ENCODE data around the gene CLCNKB. TPM values are rescaled to one million over a fixed set of nuclear protein-coding genes. Genes with fewer than 3 reads are reported as not detected.

The CLCNKB gene
- total RNA-seq, 1 experiment from 2014 or later: not detected

GRCh38 chr1:16067933-16068332 lies 24.4 kb downstream of the CLCNKB start:
- Histone ChIP-seq H3K4me1 (peaks cover 15% of the 10 kb centered on the region), H3K27ac (no peak overlapping the region), H3K9me3 (replicated peaks) (no peaks in the 10 kb centered on the region), H3K27me3 (peaks cover 56% of the 10 kb centered on the region), H3K4me3 (no peak overlapping the region), H3K36me3 (no peaks in the 10 kb centered on the region)
- DNase-seq: no peak

GRCh38 chr1:16068356-16069270 lies 25.0 kb downstream of the CLCNKB start:
- Histone ChIP-seq H3K9me3 (replicated peaks) (no peaks in the 10 kb centered on the region), H3K27me3 (peaks cover 52% of the 10 kb centered on the region), H3K4me3 (no peak overlapping the region), H3K4me1 (peaks cover 15% of the 10 kb centered on the region), H3K27ac (no peak overlapping the region), H3K36me3 (no peaks in the 10 kb centered on the region)
- DNase-seq: no peak

GRCh38 chr1:16070640-16071355 lies 27.2 kb downstream of the CLCNKB start:
- no peak for DNase-seq
- no peak overlapping the region for H3K4me3 ChIP-seq
- no peaks in the 10 kb centered on the region for H3K9me3 ChIP-seq (replicated peaks)
- H3K4me1 ChIP-seq: peaks cover 19% of the 10 kb centered on the region
- no peak overlapping the region for H3K27ac ChIP-seq
- peaks cover 38% of the 10 kb centered on the region for H3K27me3 ChIP-seq
- H3K36me3 ChIP-seq: no peaks in the 10 kb centered on the region

- DNase-seq: no peak
- Histone ChIP-seq H3K27ac (no peak overlapping the region), H3K9me3 (replicated peaks) (no peaks in the 10 kb centered on the region), H3K36me3 (no peaks in the 10 kb centered on the region), H3K4me1 (peaks cover 22% of the 10 kb centered on the region), H3K27me3 (peaks cover 34% of the 10 kb centered on the region), H3K4me3 (no peak overlapping the region)
These were observed 28.0 kb downstream of the CLCNKB start for GRCh38 chr1:16071614-16072013.

GRCh38 chr1:16072095-16072494 lies 28.5 kb downstream of the CLCNKB start:
- Histone ChIP-seq H3K27me3 (peaks cover 34% of the 10 kb centered on the region), H3K27ac (no peak overlapping the region)
- no peak for DNase-seq

GRCh38 chr1:16072616-16073484 lies 29.3 kb downstream of the CLCNKB start:
- Histone ChIP-seq H3K27ac (no peak overlapping the region), H3K27me3 (peaks cover 31% of the 10 kb centered on the region), H3K4me3 (peak overlapping the region; percentile 42), H3K36me3 (no peaks in the 10 kb centered on the region), H3K9me3 (replicated peaks) (no peaks in the 10 kb centered on the region), H3K4me1 (peaks cover 12% of the 10 kb centered on the region)
- DNase-seq: no peak

More at GRCh38 chr1:16072095-16072494, 28.5 kb downstream of the CLCNKB start:
- Histone ChIP-seq H3K36me3 (no peaks in the 10 kb centered on the region), H3K9me3 (replicated peaks) (no peaks in the 10 kb centered on the region), H3K4me1 (peaks cover 17% of the 10 kb centered on the region), H3K4me3 (no peak overlapping the region)

- Histone ChIP-seq H3K36me3 (no peaks in the 10 kb centered on the region), H3K9me3 (replicated peaks) (no peaks in the 10 kb centered on the region), H3K4me1 (peaks cover 8% of the 10 kb centered on the region), H3K27ac (no peak within 1 kb of the TSS), H3K27me3 (peaks cover 27% of the 10 kb centered on the region), H3K4me3 (peak within 1 kb of the TSS; percentile 42)
- peak; percentile 33 to 57 for DNase-seq
These were observed 30.0 kb downstream of the CLCNKB start, which contains the start of gene FAM131C for GRCh38 chr1:16073490-16074119. Gene FAM131C (minus strand): TSS chr1:16073651. CDS start chr1:16073442, 209 bp downstream.

- DNase-seq: no peak
- Histone ChIP-seq H3K27me3 (peaks cover 21% of the 10 kb centered on the region; the same call in 1 of the 2 replicates), H3K27ac (no peak overlapping the region), H3K4me1 (peaks cover 10% of the 10 kb centered on the region), H3K9me3 (replicated peaks) (no peaks in the 10 kb centered on the region), H3K4me3 (no peak overlapping the region), H3K36me3 (no peaks in the 10 kb centered on the region)
These were observed 30.6 kb downstream of the CLCNKB start for GRCh38 chr1:16074217-16074616.

- no peaks in the 10 kb centered on the region for H3K9me3 ChIP-seq (replicated peaks)
- peaks cover 10% of the 10 kb centered on the region for H3K4me1 ChIP-seq
- DNase-seq: peak in 1 of 2 experiments; percentile 45
- peaks cover 18% of the 10 kb centered on the region; the same call in 1 of the 2 replicates for H3K27me3 ChIP-seq
- no peak overlapping the region for H3K4me3 ChIP-seq
- no peaks in the 10 kb centered on the region for H3K36me3 ChIP-seq
- no peak overlapping the region for H3K27ac ChIP-seq
These were observed 31.9 kb downstream of the CLCNKB start for GRCh38 chr1:16075337-16076030.

- Histone ChIP-seq H3K27ac (no peak overlapping the region), H3K4me1 (peaks cover 10% of the 10 kb centered on the region), H3K9me3 (replicated peaks) (no peaks in the 10 kb centered on the region), H3K36me3 (no peaks in the 10 kb centered on the region), H3K27me3 (peaks cover 15% of the 10 kb centered on the region; the same call in 1 of the 2 replicates), H3K4me3 (no peak overlapping the region)
- DNase-seq: peak; percentile 81 to 84
These were observed 32.7 kb downstream of the CLCNKB start for GRCh38 chr1:16076031-16076864.

- no peak overlapping the region for H3K27ac ChIP-seq
- no peak for DNase-seq
These were observed 33.3 kb downstream of the CLCNKB start for GRCh38 chr1:16076865-16077238.

GRCh38 chr1:16077406-16078245 lies 34.0 kb downstream of the CLCNKB start:
- H3K36me3 ChIP-seq: no peaks in the 10 kb centered on the region
- H3K27ac ChIP-seq: no peak overlapping the region
- H3K27me3 ChIP-seq: peaks cover 6% of the 10 kb centered on the region; the same call in 1 of the 2 replicates
- H3K4me3 ChIP-seq: no peak overlapping the region
- no peaks in the 10 kb centered on the region for H3K9me3 ChIP-seq (replicated peaks)
- DNase-seq: no peak
- peaks cover 16% of the 10 kb centered on the region for H3K4me1 ChIP-seq

More at GRCh38 chr1:16076865-16077238, 33.3 kb downstream of the CLCNKB start:
- peaks cover 10% of the 10 kb centered on the region for H3K4me1 ChIP-seq
- H3K36me3 ChIP-seq: no peaks in the 10 kb centered on the region
- peaks cover 12% of the 10 kb centered on the region; the same call in 1 of the 2 replicates for H3K27me3 ChIP-seq
- no peak overlapping the region for H3K4me3 ChIP-seq
- no peaks in the 10 kb centered on the region for H3K9me3 ChIP-seq (replicated peaks)

All from SJCRH30 (cell line).